ENCODE data around the gene CENPS. TPM values are rescaled to one million over a fixed set of nuclear protein-coding genes. Genes with fewer than 3 reads are reported as not detected.

The CENPS gene
- total RNA-seq, 3 donors from 2014 or later (not counting 1 experiment from before 2014, with no cell fraction given): 4.1 to 5.0 (median 4.5) TPM

DNA sequence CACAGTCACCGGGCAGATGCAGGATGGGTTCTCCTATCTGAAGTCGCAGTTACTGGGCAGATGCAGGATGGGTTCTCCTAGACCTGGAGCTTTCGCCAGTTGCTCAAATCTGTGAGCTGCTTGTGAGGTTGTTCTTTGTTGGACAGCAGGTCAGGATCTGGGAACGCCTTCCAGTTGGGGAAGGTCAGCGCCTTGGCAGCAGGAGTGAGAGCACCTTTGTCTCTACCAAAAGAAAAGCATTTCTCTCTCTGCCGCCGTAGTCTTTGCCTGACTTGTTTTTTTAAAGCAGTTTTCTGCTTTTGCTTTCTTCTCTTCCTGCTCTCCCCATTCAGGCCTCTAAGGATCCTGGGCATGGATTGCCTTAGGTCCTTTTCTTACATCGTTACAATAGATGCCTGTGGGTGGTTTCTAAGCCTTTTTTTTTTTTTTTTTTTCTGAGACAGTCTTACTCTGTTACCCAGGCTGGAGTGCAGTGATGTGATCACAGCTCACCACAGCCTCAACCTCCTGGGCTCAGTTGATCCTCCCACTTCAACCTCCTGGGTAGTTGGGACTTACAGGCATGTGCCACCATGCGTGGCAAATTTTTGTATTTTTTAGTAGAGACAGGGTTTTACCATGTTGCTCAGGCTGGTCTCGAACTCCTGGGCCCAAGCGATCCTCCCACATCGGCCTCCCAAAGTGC lies 60.2 kb downstream of the CENPS start:
- Histone ChIP-seq H3K4me3 (ENCODE audit: low read length) (no peak overlapping the region), H3K4me1 (ENCODE audit: control insufficient read depth, insufficient read depth, low read length) (peaks cover 7% of the 10 kb centered on the region), H3K27me3 (ENCODE audit: control insufficient read depth, insufficient read depth, low read length) (no peaks in the 10 kb centered on the region), H3K36me3 (ENCODE audit: control insufficient read depth, insufficient read depth, low read length) (peaks cover 3% of the 10 kb centered on the region), H3K9me3 (ENCODE audit: control insufficient read depth, insufficient read depth, low read length) (no peaks in the 10 kb centered on the region), H3K27ac (ENCODE audit: low read length) (no peak overlapping the region)
- H3K9me3 Mint-ChIP-seq: no peaks in the 10 kb centered on the region
- TF ChIP-seq, protein P1, sequence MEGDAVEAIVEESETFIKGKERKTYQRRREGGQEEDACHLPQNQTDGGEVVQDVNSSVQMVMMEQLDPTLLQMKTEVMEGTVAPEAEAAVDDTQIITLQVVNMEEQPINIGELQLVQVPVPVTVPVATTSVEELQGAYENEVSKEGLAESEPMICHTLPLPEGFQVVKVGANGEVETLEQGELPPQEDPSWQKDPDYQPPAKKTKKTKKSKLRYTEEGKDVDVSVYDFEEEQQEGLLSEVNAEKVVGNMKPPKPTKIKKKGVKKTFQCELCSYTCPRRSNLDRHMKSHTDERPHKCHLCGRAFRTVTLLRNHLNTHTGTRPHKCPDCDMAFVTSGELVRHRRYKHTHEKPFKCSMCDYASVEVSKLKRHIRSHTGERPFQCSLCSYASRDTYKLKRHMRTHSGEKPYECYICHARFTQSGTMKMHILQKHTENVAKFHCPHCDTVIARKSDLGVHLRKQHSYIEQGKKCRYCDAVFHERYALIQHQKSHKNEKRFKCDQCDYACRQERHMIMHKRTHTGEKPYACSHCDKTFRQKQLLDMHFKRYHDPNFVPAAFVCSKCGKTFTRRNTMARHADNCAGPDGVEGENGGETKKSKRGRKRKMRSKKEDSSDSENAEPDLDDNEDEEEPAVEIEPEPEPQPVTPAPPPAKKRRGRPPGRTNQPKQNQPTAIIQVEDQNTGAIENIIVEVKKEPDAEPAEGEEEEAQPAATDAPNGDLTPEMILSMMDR (IDR thresholded peaks at IDR 0.05): no peak
- H3K4me1 Mint-ChIP-seq: peaks cover 12 to 17% of the 10 kb centered on the region in 2 donors
- no peaks in the 10 kb centered on the region for H3K27me3 Mint-ChIP-seq (ENCODE audit: low read depth in 2 of 2)
- 95% methylated on average over 11 of the region's 12 CpGs for whole genome bisulfite sequencing (ENCODE audit: insufficient coverage)
- no peak for DNase-seq
- intact Hi-C loops (cut with micrococcal nuclease): no loop called here
- no peak overlapping the region for H3K4me3 Mint-ChIP-seq
- H3K36me3 Mint-ChIP-seq: no peaks in the 10 kb centered on the region
- H3K27ac Mint-ChIP-seq: no peak overlapping the region
- ATAC-seq: no peak

Other genes with a start within 250 kb of the CENPS start
- 10 to 100 TPM; 15.2 to 22.0 (median 16.3) TPM for gene KIF1B, start 219.9 kb upstream of the CENPS start, total RNA-seq
- 100 to 1,000 TPM in 1 of 3 donors, 10 to 100 TPM in 2; 35.8 to 113 (median 39.8) TPM for gene PGD, start 31.4 kb upstream of the CENPS start, total RNA-seq
- gene CORT, start 19.6 kb downstream of the CENPS start, total RNA-seq: not detected
- gene DFFA, start 42.1 kb downstream of the CENPS start, total RNA-seq: 10 to 100 TPM; 17.5 to 21.8 (median 21.5) TPM
- gene PEX14, start 44.5 kb downstream of the CENPS start, total RNA-seq: 10 to 100 TPM; 21.4 to 27.3 (median 24.1) TPM

Data from natural killer cell (primary cell).